NT2/D1 (cell line): ENCODE measurements around the gene CHADL.

Source experiments
- YY1 ChIP-seq: IDR thresholded peaks from 2 replicates; pipeline ENCODE4 v1.6.1; 2011; ENCODE audit not compliant: insufficient read length, insufficient read depth
- ZNF274 ChIP-seq: IDR thresholded peaks from 2 replicates; pipeline ENCODE4 v1.6.1; 2011; ENCODE audit warnings: mild to moderate bottlenecking, low read depth, low read length

DNA sequence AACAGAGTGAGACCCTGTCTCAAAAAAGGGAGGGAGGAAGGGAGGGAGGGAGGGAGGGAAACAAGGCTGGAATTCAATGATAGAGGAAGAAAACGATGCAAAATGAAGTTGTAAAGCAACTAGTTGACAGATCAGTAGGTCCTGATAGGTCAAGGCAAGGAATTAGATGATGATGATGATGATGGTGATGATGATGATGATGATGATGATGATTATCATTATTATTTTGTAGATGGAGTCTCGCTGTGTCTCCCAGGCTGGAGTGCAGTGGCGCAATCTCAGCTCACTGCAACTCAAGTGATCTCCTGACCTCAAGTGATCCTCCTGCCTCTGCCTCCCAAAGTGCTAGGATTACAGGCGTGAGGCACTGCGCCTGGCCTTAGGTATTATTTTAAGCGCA lies 46.9 kb downstream of the CHADL start:
- TF ChIP-seq ZNF274 (no peak), YY1 (no peak)
